Kidney (tissue), 14 donors: ENCODE measurements around the gene GABARAPL1. TPM values are rescaled to one million over a fixed set of nuclear protein-coding genes. Genes with fewer than 3 reads are reported as not detected.

Experiments used
- DNase-seq, 5 donors: peaks; one replicate each; pipeline ENCODE4 v3.0.0-alpha.2; 2013 to 2020
- FAIRE-seq: peaks from 2 replicates; lab custom pipeline; 2012; peaks lifted over from hg19 to GRCh38; lab: Jason Lieb, UNC
- H3K27ac ChIP-seq, 2 donors: one replicate each; pipeline ENCODE4 v1.7.0; 2013; ENCODE audit warnings: low read depth in 2 of 2, low read length in 2 of 2, inconsistent platforms in 1 of 2
- H3K27me3 ChIP-seq: one replicate; pipeline ENCODE4 v1.7.1; 2013; ENCODE audit warnings: low read length, inconsistent platforms; ENCODE audit not compliant: control insufficient read depth, insufficient read depth
- H3K36me3 ChIP-seq, 3 donors: one replicate each; pipeline versions ENCODE4 v1.7.0 to v1.7.1; 2013; ENCODE audit warnings: low read length in 3 of 3, control low read depth in 1 of 3, inconsistent platforms in 1 of 3; ENCODE audit not compliant: insufficient read depth in 3 of 3, control insufficient read depth in 2 of 3
- H3K4me1 ChIP-seq, 3 donors: one replicate each; pipeline versions ENCODE4 v1.7.0 to v1.7.1; 2013; ENCODE audit warnings: low read length in 3 of 3, inconsistent platforms in 1 of 3, low read depth in 1 of 3; ENCODE audit not compliant: control insufficient read depth in 2 of 3, insufficient read depth in 2 of 3
- H3K4me3 ChIP-seq, 3 donors: one replicate each; pipeline versions ENCODE4 v1.7.0 to v1.8.1; 2013; ENCODE audit warnings: low read length in 3 of 3, control low read depth in 1 of 3, inconsistent platforms in 1 of 3
- H3K9ac ChIP-seq, 3 donors: one replicate each; pipeline versions ENCODE4 v1.7.0 to v1.7.1; 2013; ENCODE audit warnings: low read length in 3 of 3, control low read depth in 1 of 3, inconsistent platforms in 1 of 3
- H3K9me3 ChIP-seq, 3 donors: one replicate each; pipeline versions ENCODE4 v1.7.0 to v1.7.1; 2013; ENCODE audit warnings: low read length in 3 of 3, control low read depth in 1 of 3, inconsistent platforms in 1 of 3; ENCODE audit not compliant: control insufficient read depth in 2 of 3, insufficient read depth in 1 of 3
- intact Hi-C: fragments of 100-400 bp; cut with DNase I; formaldehyde crosslinking; loops from one replicate; pipeline ENCODE4 v1.11.1; 2022
- polyA plus RNA-seq: library from polyadenylated mRNA; stranded (reverse); fragments of 350-450 nt; fragmentation: Illumina TruSeq; extraction: RNeasy Lipid Tissue Mini Kit (QIAGEN cat#74804); gene quantifications from one replicate; pipeline ENCODE4 v1.2.3, GENCODE V29; 2014; ENCODE audit warnings: low read depth, low replicate concordance; ENCODE audit not compliant: insufficient read depth
- total RNA-seq: library from RNA; stranded (reverse); fragmentation: NEBNext Ultra II Directional; extraction: Animal tissue kit (Norgen Biotek cat#: 25700); gene quantifications from one replicate; pipeline ENCODE4 v1.2.1, GENCODE V29; 2021
- TF ChIP-seq, protein P1 (sequence below): IDR thresholded peaks from 3 replicates; pipeline ENCODE4 v1.5.1; 2012; ENCODE audit warnings: mild to moderate bottlenecking, moderate library complexity, borderline replicate concordance; ENCODE audit not compliant: insufficient read depth; ENCODE audit errors: extremely low read depth
- donor health status: control.
- donor health status: control.
- donor health status: control.
- donor health status: control.
- donor health status: control.
- donor health status: DM: yes; HTN: yes; CAD: no.
- donor health status: Normal renal cell carcinoma (clear cell type).

The GABARAPL1 gene
- total and polyA plus RNA-seq, 2 donors from 2014 or later = 142 to 454 TPM

DNA sequence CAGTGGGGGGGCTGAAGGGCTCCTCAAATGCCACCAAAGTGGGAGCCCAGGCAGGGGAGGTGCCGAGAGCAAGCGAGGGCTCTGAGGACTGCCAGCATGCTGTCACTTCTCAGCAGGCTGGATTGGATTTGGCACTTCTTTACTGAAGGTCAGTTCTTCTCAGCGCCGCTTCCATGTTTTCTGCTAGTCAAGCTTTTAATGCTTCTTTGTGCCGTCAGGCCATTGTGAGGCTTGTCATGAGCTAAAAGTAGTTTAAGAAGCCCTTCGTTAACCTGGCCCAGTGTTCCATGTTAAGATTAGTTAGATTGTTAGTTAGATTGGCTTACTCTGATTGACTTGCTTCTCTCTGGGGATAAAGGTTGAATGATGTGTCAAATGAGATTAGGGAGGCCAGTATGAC, 13.4 kb downstream of the GABARAPL1 start:
- no peaks in the 10 kb centered on the region for H3K4me1 ChIP-seq
- no peaks in the 10 kb centered on the region for H3K27me3 ChIP-seq
- H3K9ac ChIP-seq = no peak overlapping the region
- H3K9me3 ChIP-seq = no peaks in the 10 kb centered on the region
- H3K36me3 ChIP-seq = peaks cover 6 to 27% (median 26%) of the 10 kb centered on the region in 3 donors
- DNase-seq = no peak
- FAIRE-seq = no peak
- no peak overlapping the region for H3K4me3 ChIP-seq
- TF ChIP-seq, protein P1, sequence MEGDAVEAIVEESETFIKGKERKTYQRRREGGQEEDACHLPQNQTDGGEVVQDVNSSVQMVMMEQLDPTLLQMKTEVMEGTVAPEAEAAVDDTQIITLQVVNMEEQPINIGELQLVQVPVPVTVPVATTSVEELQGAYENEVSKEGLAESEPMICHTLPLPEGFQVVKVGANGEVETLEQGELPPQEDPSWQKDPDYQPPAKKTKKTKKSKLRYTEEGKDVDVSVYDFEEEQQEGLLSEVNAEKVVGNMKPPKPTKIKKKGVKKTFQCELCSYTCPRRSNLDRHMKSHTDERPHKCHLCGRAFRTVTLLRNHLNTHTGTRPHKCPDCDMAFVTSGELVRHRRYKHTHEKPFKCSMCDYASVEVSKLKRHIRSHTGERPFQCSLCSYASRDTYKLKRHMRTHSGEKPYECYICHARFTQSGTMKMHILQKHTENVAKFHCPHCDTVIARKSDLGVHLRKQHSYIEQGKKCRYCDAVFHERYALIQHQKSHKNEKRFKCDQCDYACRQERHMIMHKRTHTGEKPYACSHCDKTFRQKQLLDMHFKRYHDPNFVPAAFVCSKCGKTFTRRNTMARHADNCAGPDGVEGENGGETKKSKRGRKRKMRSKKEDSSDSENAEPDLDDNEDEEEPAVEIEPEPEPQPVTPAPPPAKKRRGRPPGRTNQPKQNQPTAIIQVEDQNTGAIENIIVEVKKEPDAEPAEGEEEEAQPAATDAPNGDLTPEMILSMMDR = no peak
- no peak overlapping the region for H3K27ac ChIP-seq
- intact Hi-C loops = no loop called here

DNA sequence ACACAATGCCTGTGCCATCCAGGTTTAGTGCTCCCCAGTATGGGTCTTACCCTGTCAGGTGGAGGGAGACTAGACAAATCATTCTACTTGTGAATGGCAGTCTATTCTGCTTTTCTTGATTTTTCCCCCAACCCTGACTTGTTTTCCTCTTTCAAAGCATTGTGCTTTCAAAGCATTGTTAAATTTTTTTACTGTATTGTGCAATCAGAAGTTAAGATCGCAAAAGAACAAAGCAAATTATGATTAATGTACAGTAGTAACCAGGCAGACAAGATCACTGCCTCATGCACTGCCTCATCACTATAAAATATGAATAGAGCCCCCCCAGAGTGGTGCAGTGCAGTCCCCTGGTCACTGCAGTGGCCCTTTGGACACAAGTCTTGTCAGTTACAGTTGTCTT, 14.1 kb downstream of the GABARAPL1 start:
- H3K27ac ChIP-seq = no peak overlapping the region
- H3K36me3 ChIP-seq = peaks cover 2 to 23% (median 19%) of the 10 kb centered on the region in 3 donors
- no peaks in the 10 kb centered on the region for H3K27me3 ChIP-seq
- H3K4me3 ChIP-seq = no peak overlapping the region
- no peaks in the 10 kb centered on the region for H3K4me1 ChIP-seq
- H3K9ac ChIP-seq = no peak overlapping the region
- intact Hi-C loops = no loop called here
- no peak for DNase-seq
- no peaks in the 10 kb centered on the region for H3K9me3 ChIP-seq
- no peak for FAIRE-seq
- TF ChIP-seq, protein P1 = no peak

DNA sequence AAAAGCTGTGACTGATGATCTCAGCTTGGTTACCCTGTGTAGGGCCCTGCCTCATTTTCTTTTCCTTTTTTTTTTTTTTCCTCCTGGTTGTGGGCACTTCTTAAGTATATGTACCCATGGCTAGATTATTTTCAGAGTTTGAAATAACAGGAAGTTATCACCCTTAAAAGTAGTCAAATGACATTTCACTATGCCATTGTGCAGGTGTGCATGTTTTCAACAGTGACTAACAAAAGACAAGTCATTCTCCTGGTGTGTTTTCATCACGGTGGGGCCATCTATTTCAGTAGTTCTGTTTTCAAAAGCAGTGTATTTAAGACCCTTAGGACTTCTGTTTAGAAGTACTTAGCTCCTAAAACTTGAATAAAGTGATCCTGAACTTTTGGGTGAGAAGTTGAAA, 15.0 kb downstream of the GABARAPL1 start:
- Histone ChIP-seq H3K4me1 (no peaks in the 10 kb centered on the region), H3K36me3 (peaks cover 2 to 15% (median 10%) of the 10 kb centered on the region in 3 donors), H3K9me3 (no peaks in the 10 kb centered on the region), H3K9ac (no peak overlapping the region), H3K27me3 (no peaks in the 10 kb centered on the region), H3K27ac (no peak overlapping the region), H3K4me3 (no peak overlapping the region)
- DNase-seq (no peak), FAIRE-seq (no peak)
- intact Hi-C loops = no loop called here
- TF ChIP-seq, protein P1 = no peak

DNA sequence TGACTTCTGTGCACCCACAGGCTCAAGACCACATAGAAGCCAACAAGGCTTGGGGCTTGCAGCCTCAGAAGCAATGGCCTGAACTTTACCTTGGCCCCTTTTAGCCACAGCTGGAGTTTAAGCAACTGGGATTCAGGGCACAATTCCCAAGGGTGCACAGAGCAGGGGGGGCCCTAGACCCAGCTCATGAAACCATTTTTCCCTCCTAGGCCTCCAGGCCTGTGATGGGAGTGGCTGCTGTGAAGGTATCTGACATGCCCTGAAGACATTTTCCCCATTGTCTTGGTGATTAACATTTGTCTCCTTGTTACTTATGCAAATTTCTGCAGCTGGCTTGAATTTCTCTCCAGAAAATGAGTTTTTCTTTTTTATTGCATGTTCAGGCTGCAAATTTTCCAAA, 21.9 kb downstream of the GABARAPL1 start:
- TF ChIP-seq, protein P1 = no peak
- Histone ChIP-seq H3K9ac (no peak overlapping the region), H3K9me3 (peaks cover 0 to 2% (median 0%) of the 10 kb centered on the region in 3 donors), H3K4me3 (no peak overlapping the region), H3K27ac (no peak overlapping the region), H3K36me3 (no peaks in the 10 kb centered on the region), H3K27me3 (no peaks in the 10 kb centered on the region), H3K4me1 (no peaks in the 10 kb centered on the region)
- FAIRE-seq = no peak
- intact Hi-C loops = no loop called here
- DNase-seq = no peak
